Urinary bladder (tissue), 4 donors: ENCODE measurements around the gene CCNB2. TPM values are rescaled to one million over a fixed set of nuclear protein-coding genes. Genes with fewer than 3 reads are reported as not detected.
"Not testable (repeated sequence)": the region's sequence is repeated elsewhere in the genome, so short reads cannot be mapped to it uniquely, and the experiment has no call there.

Experiments used
- DNase-seq: peaks from one replicate; pipeline ENCODE4 v3.0.0-alpha.2; 2015; ENCODE audit errors: extremely low spot score
- H3K27ac ChIP-seq: one replicate; pipeline ENCODE4 v1.5.1; 2013; ENCODE audit warnings: low read depth, mild to moderate bottlenecking, moderate library complexity
- H3K36me3 ChIP-seq: one replicate; pipeline ENCODE4 v1.6.1; 2013; ENCODE audit warnings: mild to moderate bottlenecking, moderate library complexity; ENCODE audit not compliant: insufficient read depth
- H3K4me1 ChIP-seq: one replicate; pipeline ENCODE4 v1.6.1; 2013; ENCODE audit warnings: mild to moderate bottlenecking, moderate library complexity; ENCODE audit not compliant: insufficient read depth
- H3K4me3 ChIP-seq: one replicate; pipeline ENCODE4 v1.5.1; 2013; ENCODE audit warnings: low read depth, low read length
- WGBS: extraction: QIAGEN DNeasy Blood & Tissue Kit; methylation state at CpG from one replicate; pipeline ENCODE4 v1.1.7; 2013; 5-methylcytosine and 5-hydroxymethylcytosine counted together
- polyA plus RNA-seq: library from polyadenylated mRNA; stranded (reverse); fragments of 200-250 nt; gene quantifications from one replicate; pipeline ENCODE4 v1.2.3, GENCODE V29; 2013
- total RNA-seq: library from RNA; depleted of rRNA; stranded (reverse); fragments of >200 nt; gene quantifications from one replicate; pipeline ENCODE4 v1.2.3, GENCODE V29; 2014
- donor health status: healthy with polysubstance abuse.
- donor health status: healthy.

CCNB2 gene
- total and polyA plus RNA-seq, 2 donors: 0.61 to 18.2 TPM

DNA sequence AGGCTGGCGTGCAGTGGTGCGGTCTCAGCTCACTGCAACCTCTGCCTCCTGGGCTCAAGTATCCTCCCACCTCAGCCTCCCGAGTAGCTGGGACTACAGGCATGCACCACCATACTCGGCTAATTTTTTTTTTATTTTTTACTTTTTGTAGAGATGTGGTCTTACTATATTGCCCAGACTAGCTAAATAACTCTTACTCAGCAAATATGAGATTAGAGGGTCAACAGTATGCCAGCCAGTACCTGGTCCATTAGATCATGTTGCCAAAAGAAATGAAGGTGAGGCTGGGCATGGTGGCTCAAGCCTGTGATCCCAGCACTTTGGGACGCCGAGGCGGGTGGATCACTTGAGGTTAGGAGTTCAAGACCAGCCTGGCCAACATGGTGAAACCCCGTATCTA lies 57.1 kb downstream of the CCNB2 start:
- not testable (repeated sequence) for H3K4me1 ChIP-seq, H3K36me3 ChIP-seq, H3K4me3 ChIP-seq, H3K27ac ChIP-seq, DNase-seq
- 96% methylated on average over 8 of the region's 8 CpGs for WGBS

DNA sequence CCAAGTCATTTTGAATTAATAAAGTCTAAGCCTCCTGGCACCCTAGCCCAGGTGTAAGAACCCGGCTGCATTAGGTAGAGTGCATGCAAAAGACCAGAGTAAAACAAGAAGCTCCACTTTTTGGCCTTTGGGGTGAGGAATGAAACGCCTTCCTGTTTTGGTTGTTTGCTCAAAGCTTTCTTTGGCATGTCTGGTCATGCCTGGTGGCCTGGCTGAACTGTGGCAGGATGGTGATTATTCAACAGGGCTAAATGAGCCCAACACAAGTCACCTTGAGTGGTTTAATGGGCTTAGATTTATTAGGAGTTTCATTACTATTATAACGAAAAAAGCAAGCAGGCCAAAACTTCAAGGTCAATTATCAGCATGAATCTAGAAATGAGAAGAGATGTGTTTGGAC lies 60.8 kb downstream of the CCNB2 start:
- no peak overlapping the region for H3K27ac ChIP-seq
- no peak overlapping the region for H3K4me3 ChIP-seq
- no peak for DNase-seq
- no peaks in the 10 kb centered on the region for H3K4me1 ChIP-seq
- WGBS: 88% methylated on average over 3 of the region's 3 CpGs
- H3K36me3 ChIP-seq: peaks cover 1% of the 10 kb centered on the region

DNA sequence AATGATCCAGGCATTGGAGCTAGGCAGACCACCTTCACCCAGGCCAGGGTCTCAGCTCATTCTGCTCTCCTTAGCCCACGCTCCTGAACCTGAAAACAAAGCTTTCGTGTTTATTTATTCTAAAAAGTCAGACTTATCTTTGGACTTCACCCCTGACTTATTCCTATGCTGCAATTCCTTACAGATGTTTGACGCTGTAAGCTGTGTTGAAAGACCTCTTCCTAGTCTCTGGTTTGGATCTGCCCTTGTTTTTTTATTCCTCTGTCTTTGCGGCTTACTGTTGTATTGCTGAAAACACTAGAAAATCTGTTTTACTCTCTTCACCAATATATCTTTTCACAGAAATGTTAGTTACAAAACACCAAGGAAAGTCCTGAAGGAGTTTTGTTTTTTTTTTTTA lies 61.2 kb downstream of the CCNB2 start:
- Histone ChIP-seq H3K27ac (no peak overlapping the region), H3K4me3 (no peak overlapping the region), H3K4me1 (no peaks in the 10 kb centered on the region), H3K36me3 (no peaks in the 10 kb centered on the region)
- WGBS: 62% methylated on average over 4 of the region's 4 CpGs
- DNase-seq: no peak

DNA sequence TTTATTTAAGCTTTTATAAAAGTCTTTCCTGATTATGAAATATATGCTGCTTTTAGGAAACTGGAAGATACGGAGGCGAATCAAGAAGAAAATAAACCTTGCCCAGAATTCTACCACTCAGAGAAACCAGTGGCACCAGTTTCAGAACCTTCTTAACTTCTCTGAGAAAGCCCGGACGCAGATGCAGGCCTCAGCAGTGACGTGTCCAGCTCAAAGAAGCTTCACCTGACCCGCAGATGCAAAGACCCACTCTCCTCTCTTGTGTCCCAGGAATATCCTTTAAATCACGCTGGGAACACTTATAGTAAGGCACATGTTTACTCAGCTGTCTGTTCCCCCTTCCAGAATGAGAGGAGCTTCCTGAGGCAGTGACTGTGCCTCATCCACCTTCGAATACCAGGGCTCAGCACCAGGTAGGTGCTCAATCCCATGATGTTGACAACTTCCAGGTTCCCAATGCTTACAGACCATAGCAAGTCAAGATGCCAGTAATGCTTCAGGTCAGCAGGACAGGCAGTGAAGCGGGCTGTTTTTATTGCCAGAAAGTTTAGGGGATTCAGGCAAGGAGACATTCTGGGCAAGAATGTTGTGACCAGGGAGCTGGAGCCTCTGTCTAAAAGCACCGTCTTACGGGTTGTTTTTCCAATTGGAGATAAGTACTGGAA lies 61.8 kb downstream of the CCNB2 start:
- 80% methylated on average over 11 of the region's 11 CpGs for whole genome bisulfite sequencing
- Histone ChIP-seq H3K4me1 (no peaks in the 10 kb centered on the region), H3K36me3 (no peaks in the 10 kb centered on the region), H3K4me3 (no peak overlapping the region), H3K27ac (no peak overlapping the region)
- no peak for DNase-seq

DNA sequence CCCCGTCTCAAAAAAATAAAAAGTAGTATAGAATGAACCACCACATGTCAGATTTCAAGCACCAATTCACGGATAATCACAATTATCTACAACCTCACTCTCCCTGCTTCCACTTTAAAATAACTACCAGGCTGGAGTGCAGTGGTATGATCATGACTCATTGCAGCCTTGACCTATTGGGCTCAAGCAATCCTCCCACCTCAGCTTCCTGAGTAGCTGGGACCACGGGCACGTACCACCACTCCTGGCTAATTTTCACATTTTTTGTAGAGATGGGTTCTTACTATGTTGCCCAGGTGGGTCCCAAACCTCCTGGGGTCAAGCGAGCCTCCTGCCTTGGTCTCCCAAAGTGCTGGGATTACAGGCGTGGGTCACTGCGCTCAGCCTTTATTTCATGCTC lies 63.6 kb downstream of the CCNB2 start:
- DNase-seq: no peak
- Histone ChIP-seq H3K36me3 (no peaks in the 10 kb centered on the region), H3K4me3 (no peak overlapping the region), H3K27ac (no peak overlapping the region), H3K4me1 (no peaks in the 10 kb centered on the region)
- WGBS: 87% methylated on average over 7 of the region's 7 CpGs

DNA sequence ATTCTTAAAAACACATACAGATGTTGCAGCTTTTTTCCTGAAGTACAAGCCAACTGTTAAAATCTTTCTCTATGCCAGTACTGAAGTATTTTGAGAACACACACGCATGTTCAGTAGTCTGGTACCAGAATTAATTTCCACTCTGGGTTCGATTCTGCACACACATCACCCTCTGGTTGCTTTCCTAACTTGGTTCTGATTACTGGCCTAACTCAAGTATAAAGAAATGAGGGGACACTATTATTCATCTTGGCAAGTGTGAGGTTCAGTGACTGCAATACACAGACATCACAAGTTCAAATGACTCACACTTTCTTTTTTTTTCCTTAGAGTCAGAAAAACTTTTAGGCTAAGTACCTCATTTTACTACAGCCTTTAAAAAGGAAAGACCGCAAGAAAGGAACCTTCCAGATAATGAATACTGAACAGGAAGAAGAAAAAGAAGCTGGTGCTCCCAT lies 64.3 kb downstream of the CCNB2 start:
- Histone ChIP-seq H3K36me3 (no peaks in the 10 kb centered on the region), H3K4me1 (no peaks in the 10 kb centered on the region), H3K27ac (peak overlapping the region; percentile 72), H3K4me3 (no peak overlapping the region)
- no peak for DNase-seq
- WGBS: 74% methylated on average over 3 of the region's 3 CpGs

DNA sequence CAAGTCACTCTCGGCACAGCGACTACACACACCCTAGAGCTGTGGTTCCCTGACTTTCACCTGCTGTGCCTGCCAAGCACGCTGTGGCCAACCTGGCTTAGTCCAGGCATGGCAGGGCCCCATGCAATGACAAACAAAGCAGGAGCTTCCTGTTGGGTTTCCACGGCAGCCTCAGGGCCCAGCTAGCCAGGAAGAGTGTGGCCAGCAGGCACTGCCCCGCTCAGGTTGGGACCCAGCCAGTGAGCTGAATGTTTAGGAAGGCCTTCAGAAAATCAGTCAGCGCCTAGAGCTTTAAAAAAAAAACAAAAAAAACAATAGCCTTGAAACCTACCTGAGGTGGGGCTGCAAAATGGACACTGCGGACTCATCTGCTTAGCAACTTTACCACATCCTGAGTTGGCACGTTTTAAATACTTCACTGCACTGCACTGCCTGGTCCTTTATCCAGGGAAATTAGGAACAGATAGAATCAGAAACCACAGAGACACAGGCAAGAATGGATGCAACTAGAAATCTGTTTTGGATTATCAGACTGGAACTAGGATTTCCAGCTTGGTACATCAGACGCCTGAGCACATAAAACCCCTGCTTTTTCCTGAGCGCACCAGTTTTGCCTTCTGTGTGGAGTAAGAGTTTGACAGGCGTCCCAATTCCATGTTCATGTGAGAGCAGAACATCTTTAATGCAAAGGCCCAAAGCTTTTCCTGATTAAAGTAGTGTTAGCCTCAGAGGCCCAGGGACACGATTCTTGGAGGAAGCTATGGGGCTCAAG lies 65.5 kb downstream of the CCNB2 start:
- WGBS: 68% methylated on average over 12 of the region's 12 CpGs
- H3K4me3 ChIP-seq: no peak overlapping the region
- no peaks in the 10 kb centered on the region for H3K36me3 ChIP-seq
- H3K4me1 ChIP-seq: no peaks in the 10 kb centered on the region
- H3K27ac ChIP-seq: peak overlapping the region; percentile 0
- DNase-seq: no peak

DNA sequence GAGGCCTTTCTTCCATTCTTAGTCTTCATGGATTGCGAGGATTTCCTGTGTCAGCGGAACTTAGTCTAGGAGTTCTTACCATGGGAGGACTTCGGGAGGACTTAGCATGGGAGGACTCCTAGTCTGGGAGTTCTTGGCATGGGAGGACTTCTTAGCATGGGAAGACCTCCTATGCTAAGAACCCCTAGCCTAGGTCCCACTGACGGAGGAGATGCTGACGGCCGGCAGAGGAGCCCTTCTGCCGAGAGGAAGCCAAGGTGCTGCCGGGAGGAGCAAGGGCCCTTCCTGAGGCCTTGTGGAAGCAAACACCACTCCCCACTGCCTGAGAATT lies 66.1 kb downstream of the CCNB2 start:
- no peak overlapping the region for H3K27ac ChIP-seq
- no peaks in the 10 kb centered on the region for H3K4me1 ChIP-seq
- DNase-seq: no peak
- H3K36me3 ChIP-seq: no peaks in the 10 kb centered on the region
- H3K4me3 ChIP-seq: no peak overlapping the region
- 96% methylated on average over 8 of the region's 8 CpGs for WGBS

DNA sequence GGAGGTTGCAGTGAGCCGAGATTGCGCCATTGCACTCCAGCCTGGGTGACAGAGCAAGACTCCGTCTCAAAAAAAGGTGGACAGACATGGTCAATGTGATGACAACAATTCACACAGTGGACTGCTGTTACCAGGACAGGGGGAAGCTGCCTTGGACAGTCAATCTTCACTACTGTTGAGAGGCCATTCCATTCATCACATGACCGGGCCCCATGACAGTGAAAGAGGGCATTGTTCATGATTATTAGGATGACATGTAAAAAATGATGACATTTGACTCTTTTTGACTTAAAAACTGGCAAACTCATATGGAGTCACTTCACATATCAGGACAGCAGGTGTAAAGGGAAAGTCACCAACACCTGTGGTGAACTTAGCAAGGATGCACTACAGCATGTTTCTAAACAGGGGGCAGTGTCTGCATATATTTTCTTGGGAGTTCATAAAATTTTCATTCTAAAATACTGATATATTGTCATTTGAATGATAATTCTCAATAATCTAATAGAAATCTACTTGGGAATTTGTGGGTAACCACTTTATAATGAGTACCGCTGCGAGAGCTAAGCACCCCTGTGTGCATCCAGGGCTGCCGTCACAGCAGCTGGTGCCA lies 67.4 kb downstream of the CCNB2 start:
- WGBS: 97% methylated on average over 7 of the region's 7 CpGs
- no peak for DNase-seq
- Histone ChIP-seq H3K4me1 (no peaks in the 10 kb centered on the region), H3K36me3 (no peaks in the 10 kb centered on the region), H3K4me3 (no peak overlapping the region), H3K27ac (no peak overlapping the region)

DNA sequence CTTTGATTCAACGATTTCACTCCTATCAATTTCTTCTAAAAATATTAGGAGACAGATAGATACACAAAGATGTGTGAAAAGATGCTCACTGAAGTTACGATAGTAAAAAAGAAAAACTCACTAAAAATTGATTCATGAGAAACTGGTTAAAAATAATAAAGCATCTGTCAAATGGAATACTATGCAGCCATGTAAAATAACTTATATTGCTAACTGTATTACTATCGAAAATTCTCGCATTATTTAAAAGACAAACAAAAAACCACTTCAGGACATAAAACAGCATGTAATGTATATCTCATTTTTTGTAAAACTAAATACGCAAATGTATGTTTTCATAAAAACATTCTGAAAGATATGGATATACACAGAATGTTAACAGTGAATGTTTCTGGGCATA lies 68.2 kb downstream of the CCNB2 start:
- WGBS: 99% methylated on average over 5 of the region's 5 CpGs
- Histone ChIP-seq H3K36me3 (no peaks in the 10 kb centered on the region), H3K4me1 (no peaks in the 10 kb centered on the region), H3K4me3 (no peak overlapping the region), H3K27ac (no peak overlapping the region)
- no peak for DNase-seq

DNA sequence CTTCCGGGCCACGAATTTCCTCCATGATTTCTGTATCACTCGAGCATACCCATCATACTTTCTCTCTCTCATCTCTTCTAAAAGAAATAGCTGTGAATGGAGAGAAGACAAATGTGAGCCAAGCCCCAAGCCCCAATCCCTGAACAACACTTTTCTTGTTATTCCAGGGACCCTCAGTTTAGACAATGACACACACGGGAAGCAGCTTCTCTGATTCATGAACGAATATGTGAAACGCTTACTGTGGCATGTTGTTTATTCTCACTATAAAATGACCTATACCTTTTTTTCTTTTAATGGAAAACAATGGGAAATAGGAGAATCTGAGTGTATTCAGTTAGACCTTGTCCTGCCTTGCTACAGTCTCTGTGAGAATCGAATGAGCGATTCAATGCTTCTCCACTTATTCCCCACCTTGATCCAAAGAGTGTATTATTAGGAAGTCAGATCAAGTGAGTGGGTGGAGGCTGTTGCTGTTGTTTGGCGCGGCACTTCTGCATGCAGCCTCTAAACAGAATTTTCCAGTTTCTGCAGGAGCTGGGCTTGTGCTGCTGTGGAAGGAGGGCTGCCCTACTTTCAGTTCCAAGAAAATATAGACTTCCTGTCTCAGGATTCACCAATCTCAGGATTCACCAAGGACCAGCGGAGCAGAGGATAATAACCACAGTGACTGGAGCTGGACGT lies 69.3 kb downstream of the CCNB2 start:
- H3K4me1 ChIP-seq: no peaks in the 10 kb centered on the region
- DNase-seq: no peak
- no peak overlapping the region for H3K4me3 ChIP-seq
- WGBS: 78% methylated on average over 12 of the region's 12 CpGs
- no peak overlapping the region for H3K27ac ChIP-seq
- no peaks in the 10 kb centered on the region for H3K36me3 ChIP-seq
